Activated T-helper 1 cell treated with anti-CD3 and anti-CD28 coated beads, Interleukin-12 subunit alpha, Interleukin-12 subunit beta, Interleukin-2, Interleukin-4 antibody, amounts not matched to agents 30 ng/mL and 10 ng/mL and 1 ng/mL, durations not matched to agents 14 hours and 24 hours and 36 hours (primary cell): ENCODE measurements around the gene DUSP16. TPM values are rescaled to one million over a fixed set of nuclear protein-coding genes. Genes with fewer than 3 reads are reported as not detected.
"Not testable (repeated sequence)": the region's sequence is repeated elsewhere in the genome, so short reads cannot be mapped to it uniquely, and the experiment has no call there.

ENCODE experiments used
- DNase-seq: peaks from one replicate; pipeline ENCODE4 v3.0.0; 2021; ENCODE audit warnings: low spot score
- H3K27ac Mint-ChIP-seq: one replicate; pipeline ENCODE4 v1.8.0; 2021; ENCODE audit warnings: mild to moderate bottlenecking, mixed read lengths
- H3K27me3 Mint-ChIP-seq: one replicate; pipeline ENCODE4 v1.8.0; 2022; ENCODE audit warnings: mild to moderate bottlenecking, moderate library complexity, mixed read lengths; ENCODE audit not compliant: insufficient read depth
- H3K36me3 Mint-ChIP-seq: one replicate; pipeline ENCODE4 v1.8.0; 2021; ENCODE audit warnings: low read depth, mixed read lengths
- H3K4me1 Mint-ChIP-seq: one replicate; pipeline ENCODE4 v1.8.0; 2021; ENCODE audit warnings: low read depth, mixed read lengths
- H3K4me3 Mint-ChIP-seq: one replicate; pipeline ENCODE4 v1.8.0; 2021; ENCODE audit warnings: mild to moderate bottlenecking, moderate library complexity, mixed read lengths
- H3K9me3 Mint-ChIP-seq: one replicate; pipeline ENCODE4 v1.8.0; 2021; ENCODE audit warnings: mixed read lengths
- intact Hi-C: fragments of 100-400 bp; cut with micrococcal nuclease; formaldehyde crosslinking; loops from one replicate; pipeline ENCODE4 v1.15.1; 2024
- total RNA-seq: library from RNA; stranded (reverse); gene quantifications from 2 replicates; pipeline ENCODE4 v1.2.3, GENCODE V29; 2022

Gene DUSP16
- total RNA-seq, 1 donor from 2014 or later, result 52.0 TPM

GRCh38 chr12:12507121-12507520, 55.5 kb downstream of the DUSP16 start:
- Mint-ChIP-seq H3K4me1 (peaks cover 44% of the 10 kb centered on the region), H3K4me3 (peak overlapping the region; percentile 24), H3K27ac (peak overlapping the region; percentile 93), H3K9me3 (no peaks in the 10 kb centered on the region), H3K36me3 (peaks cover 33% of the 10 kb centered on the region), H3K27me3 (no peaks in the 10 kb centered on the region)
- no peak for DNase-seq
- intact Hi-C loops, result loop anchor here (2.0 to 5.0 kb wide), 2 partner anchors 190 to 210 kb away; partner anchors contain the start of genes CDKN1B and GPR19

GRCh38 chr12:12506496-12506890, 56.2 kb downstream of the DUSP16 start:
- H3K27me3 Mint-ChIP-seq, result no peaks in the 10 kb centered on the region
- no peak for DNase-seq
- no peaks in the 10 kb centered on the region for H3K9me3 Mint-ChIP-seq
- H3K36me3 Mint-ChIP-seq, result peaks cover 35% of the 10 kb centered on the region
- peaks cover 46% of the 10 kb centered on the region for H3K4me1 Mint-ChIP-seq
- H3K27ac Mint-ChIP-seq, result peak overlapping the region; percentile 93
- intact Hi-C loops, result loop anchor here (1.0 to 5.0 kb wide), 8 partner anchors 31 to 211 kb away; partner anchors contain the start of genes CDKN1B and GPR19
- H3K4me3 Mint-ChIP-seq, result peak overlapping the region; percentile 63

- Mint-ChIP-seq H3K4me1 (peaks cover 53% of the 10 kb centered on the region), H3K9me3 (no peaks in the 10 kb centered on the region), H3K27me3 (no peaks in the 10 kb centered on the region), H3K36me3 (peaks cover 40% of the 10 kb centered on the region), H3K27ac (peak overlapping the region; percentile 93), H3K4me3 (peak overlapping the region; percentile 63)
- DNase-seq, result peak; percentile 17
- intact Hi-C loops, result loop anchor here (1.0 to 5.0 kb wide), 9 partner anchors 24 to 211 kb away; partner anchors contain the start of genes CDKN1B and GPR19
Measured at GRCh38 chr12:12505544-12506495, 56.8 kb downstream of the DUSP16 start.

GRCh38 chr12:12503384-12504078, 59.1 kb downstream of the DUSP16 start:
- Mint-ChIP-seq H3K36me3 (peaks cover 34% of the 10 kb centered on the region), H3K27ac (peak overlapping the region; percentile 88), H3K27me3 (no peaks in the 10 kb centered on the region), H3K4me1 (peaks cover 68% of the 10 kb centered on the region), H3K4me3 (peak overlapping the region; percentile 24), H3K9me3 (no peaks in the 10 kb centered on the region)
- DNase-seq, result no peak
- intact Hi-C loops, result loop anchor here (1.0 kb wide), 1 partner anchor 127 kb away; no protein-coding TSS in a partner anchor

GRCh38 chr12:12502815-12503151, 59.9 kb downstream of the DUSP16 start:
- Mint-ChIP-seq H3K36me3 (peaks cover 31% of the 10 kb centered on the region), H3K27me3 (no peaks in the 10 kb centered on the region)
- intact Hi-C loops, result loop anchor here (1.0 kb wide), 1 partner anchor 126 kb away; no protein-coding TSS in a partner anchor

GRCh38 chr12:12502130-12502814, 60.4 kb downstream of the DUSP16 start:
- peaks cover 68% of the 10 kb centered on the region for H3K4me1 Mint-ChIP-seq
- DNase-seq, H3K27me3 Mint-ChIP-seq, H3K9me3 Mint-ChIP-seq, intact Hi-C loops, H3K4me3 Mint-ChIP-seq: not testable (repeated sequence)
- peaks cover 31% of the 10 kb centered on the region for H3K36me3 Mint-ChIP-seq
- peak overlapping the region; percentile 88 for H3K27ac Mint-ChIP-seq

More at GRCh38 chr12:12502815-12503151, 59.9 kb downstream of the DUSP16 start:
- no peak for DNase-seq
- H3K4me3 Mint-ChIP-seq, result no peak overlapping the region
- peaks cover 68% of the 10 kb centered on the region for H3K4me1 Mint-ChIP-seq
- peak overlapping the region; percentile 88 for H3K27ac Mint-ChIP-seq
- no peaks in the 10 kb centered on the region for H3K9me3 Mint-ChIP-seq

- peak overlapping the region; percentile 79 for H3K27ac Mint-ChIP-seq
- H3K27me3 Mint-ChIP-seq, result no peaks in the 10 kb centered on the region
- H3K4me1 Mint-ChIP-seq, result peaks cover 63% of the 10 kb centered on the region
- peaks cover 27% of the 10 kb centered on the region for H3K36me3 Mint-ChIP-seq
- intact Hi-C loops, result loop anchor here (1.0 kb wide), 1 partner anchor 9 kb away; no protein-coding TSS in a partner anchor
- peak overlapping the region; percentile 34 for H3K4me3 Mint-ChIP-seq
- DNase-seq, result no peak
- H3K9me3 Mint-ChIP-seq, result no peaks in the 10 kb centered on the region
Measured at GRCh38 chr12:12501121-12501520, 61.5 kb downstream of the DUSP16 start.

- H3K4me3 Mint-ChIP-seq, result no peak overlapping the region
- peaks cover 62% of the 10 kb centered on the region for H3K4me1 Mint-ChIP-seq
- H3K9me3 Mint-ChIP-seq, result no peaks in the 10 kb centered on the region
- intact Hi-C loops, result no loop called here
- H3K27ac Mint-ChIP-seq, result peak overlapping the region; percentile 42
- no peak for DNase-seq
- H3K27me3 Mint-ChIP-seq, result no peaks in the 10 kb centered on the region
- H3K36me3 Mint-ChIP-seq, result peaks cover 31% of the 10 kb centered on the region
Measured at GRCh38 chr12:12499909-12500604, 62.6 kb downstream of the DUSP16 start.

GRCh38 chr12:12498210-12498609, 64.5 kb downstream of the DUSP16 start:
- DNase-seq, result no peak
- intact Hi-C loops, result no loop called here
- H3K36me3 Mint-ChIP-seq, result peaks cover 28% of the 10 kb centered on the region
- H3K4me1 Mint-ChIP-seq, result peaks cover 48% of the 10 kb centered on the region
- H3K9me3 Mint-ChIP-seq, result no peaks in the 10 kb centered on the region
- H3K4me3 Mint-ChIP-seq, result no peak overlapping the region
- H3K27ac Mint-ChIP-seq, result no peak overlapping the region
- no peaks in the 10 kb centered on the region for H3K27me3 Mint-ChIP-seq

GRCh38 chr12:12495536-12495935, 67.1 kb downstream of the DUSP16 start:
- H3K4me1 Mint-ChIP-seq, result peaks cover 28% of the 10 kb centered on the region
- no peaks in the 10 kb centered on the region for H3K9me3 Mint-ChIP-seq
- no peaks in the 10 kb centered on the region for H3K27me3 Mint-ChIP-seq
- no peak overlapping the region for H3K4me3 Mint-ChIP-seq
- intact Hi-C loops, result no loop called here
- peaks cover 17% of the 10 kb centered on the region for H3K36me3 Mint-ChIP-seq
- no peak for DNase-seq
- H3K27ac Mint-ChIP-seq, result no peak overlapping the region

GRCh38 chr12:12492547-12492946, 70.1 kb downstream of the DUSP16 start:
- peaks cover 3% of the 10 kb centered on the region for H3K9me3 Mint-ChIP-seq
- no peak for DNase-seq
- H3K27me3 Mint-ChIP-seq, result no peaks in the 10 kb centered on the region
- H3K36me3 Mint-ChIP-seq, result peaks cover 21% of the 10 kb centered on the region
- no peak overlapping the region for H3K27ac Mint-ChIP-seq
- H3K4me3 Mint-ChIP-seq, result no peak overlapping the region
- intact Hi-C loops, result loop anchor here (1.0 kb wide), 1 partner anchor 9 kb away; no protein-coding TSS in a partner anchor
- peaks cover 29% of the 10 kb centered on the region for H3K4me1 Mint-ChIP-seq

GRCh38 chr12:12491606-12492005, 71.1 kb downstream of the DUSP16 start:
- Mint-ChIP-seq H3K4me3 (no peak overlapping the region), H3K9me3 (peaks cover 3% of the 10 kb centered on the region), H3K4me1 (peaks cover 37% of the 10 kb centered on the region), H3K27me3 (no peaks in the 10 kb centered on the region), H3K36me3 (peaks cover 25% of the 10 kb centered on the region), H3K27ac (no peak overlapping the region)
- DNase-seq, result no peak
- intact Hi-C loops, result loop anchor here (1.0 kb wide), 1 partner anchor 10 kb away; no protein-coding TSS in a partner anchor
